Measurements from ENCODE around the gene GJB1. TPM values are rescaled to one million over a fixed set of nuclear protein-coding genes. Genes with fewer than 3 reads are reported as not detected.
A peak's percentile ranks its signal among the peaks of the same experiment; 100 is the strongest.
"Not testable (repeated sequence)": the region's sequence is repeated elsewhere in the genome, so short reads cannot be mapped to it uniquely, and the experiment has no call there.

The GJB1 gene
- polyA plus RNA-seq, 1 experiment, result not detected

DNA sequence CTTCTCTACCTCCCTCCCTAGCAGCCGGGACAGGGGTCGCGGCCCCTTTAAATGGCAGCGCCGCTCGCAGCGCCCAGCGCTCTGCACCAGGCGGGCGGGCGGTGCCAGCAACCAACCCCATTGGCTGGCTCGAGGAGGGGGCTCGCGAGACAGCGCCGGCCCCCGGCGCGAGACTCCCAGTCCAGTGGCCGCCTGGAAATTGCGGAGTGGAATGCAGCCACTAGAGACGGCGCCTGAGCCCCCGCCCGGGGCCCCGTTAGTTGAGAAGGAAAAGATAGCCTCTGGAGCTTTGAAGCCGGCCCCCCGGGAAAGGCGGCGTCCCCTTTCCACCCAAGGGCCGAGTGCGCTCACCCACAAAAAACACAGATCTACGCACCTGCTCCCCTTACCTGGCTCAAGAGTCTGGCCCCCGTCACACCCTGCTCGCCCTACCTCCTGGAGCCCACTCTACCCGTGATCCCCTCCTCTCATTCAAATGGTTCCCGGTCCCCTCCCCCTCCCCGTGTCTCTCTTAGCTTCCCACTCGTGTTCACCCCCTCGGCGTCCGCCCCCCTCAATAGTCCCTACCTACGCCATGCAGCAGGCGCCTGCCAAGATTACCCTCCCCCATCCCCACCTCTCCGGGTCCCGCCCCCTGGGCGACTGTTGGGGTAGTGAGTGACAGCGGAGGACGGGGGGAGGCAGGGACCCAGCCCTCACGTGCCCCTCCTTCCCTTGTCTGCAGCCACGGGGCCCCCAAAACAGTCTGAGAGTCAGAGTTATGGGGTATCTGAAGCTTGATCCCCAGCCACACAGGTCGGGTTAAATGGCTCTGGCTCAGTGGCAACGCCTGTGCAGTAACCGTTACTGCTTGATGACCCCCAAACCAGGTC, 31.3 kb downstream of the GJB1 start, which contains the start of gene ZMYM3:
Gene ZMYM3, minus strand, starts transcription at position 49 of the 872 bp plus-strand sequence. CDS start 885 bp downstream, outside the sequence.
- no peak within 1 kb of the TSS for H3K27ac ChIP-seq (ENCODE audit: low read depth, low read length)
- POLR2A ChIA-PET, result interaction anchor here (0.6 to 1.2 kb wide), 10 partner anchors 29 to 186 kb away, joined by 3 to 8 read pairs (median 5); partner anchors contain the start of genes ITGB1BP2, NONO, SNX12 and TAF1

DNA sequence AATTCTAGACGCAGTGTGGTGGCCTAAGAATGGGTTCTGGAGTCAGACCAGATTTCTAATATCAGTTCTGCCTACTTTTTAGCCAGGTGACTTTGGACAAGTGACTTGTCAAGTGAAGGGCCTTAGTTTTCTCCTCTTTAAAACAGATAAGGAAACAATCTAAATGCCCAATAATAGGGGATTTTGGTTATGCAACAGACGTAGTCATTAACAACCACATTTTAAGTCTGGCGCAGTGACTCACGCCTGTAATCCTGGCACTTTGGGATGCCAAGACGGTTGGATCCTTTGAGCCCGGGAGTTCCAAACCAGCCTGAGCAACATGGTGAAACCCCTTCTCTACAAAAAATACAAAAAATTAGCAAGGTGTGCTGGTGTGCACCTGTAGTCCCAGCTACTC, 33.0 kb downstream of the GJB1 start:
- DNase-seq (ENCODE audit: low read depth, low spot score), result no peak
- Histone ChIP-seq H3K27me3 (ENCODE audit: control insufficient read depth, insufficient read depth, low read length) (no peaks in the 10 kb centered on the region), H3K27ac (ENCODE audit: low read depth, low read length) (no peak overlapping the region), H3K9me3 (ENCODE audit: control insufficient read depth, insufficient read depth, low read length) (no peaks in the 10 kb centered on the region), H3K4me3 (ENCODE audit: low read depth, low read length) (no peak overlapping the region)
- TF ChIP-seq, protein P1, sequence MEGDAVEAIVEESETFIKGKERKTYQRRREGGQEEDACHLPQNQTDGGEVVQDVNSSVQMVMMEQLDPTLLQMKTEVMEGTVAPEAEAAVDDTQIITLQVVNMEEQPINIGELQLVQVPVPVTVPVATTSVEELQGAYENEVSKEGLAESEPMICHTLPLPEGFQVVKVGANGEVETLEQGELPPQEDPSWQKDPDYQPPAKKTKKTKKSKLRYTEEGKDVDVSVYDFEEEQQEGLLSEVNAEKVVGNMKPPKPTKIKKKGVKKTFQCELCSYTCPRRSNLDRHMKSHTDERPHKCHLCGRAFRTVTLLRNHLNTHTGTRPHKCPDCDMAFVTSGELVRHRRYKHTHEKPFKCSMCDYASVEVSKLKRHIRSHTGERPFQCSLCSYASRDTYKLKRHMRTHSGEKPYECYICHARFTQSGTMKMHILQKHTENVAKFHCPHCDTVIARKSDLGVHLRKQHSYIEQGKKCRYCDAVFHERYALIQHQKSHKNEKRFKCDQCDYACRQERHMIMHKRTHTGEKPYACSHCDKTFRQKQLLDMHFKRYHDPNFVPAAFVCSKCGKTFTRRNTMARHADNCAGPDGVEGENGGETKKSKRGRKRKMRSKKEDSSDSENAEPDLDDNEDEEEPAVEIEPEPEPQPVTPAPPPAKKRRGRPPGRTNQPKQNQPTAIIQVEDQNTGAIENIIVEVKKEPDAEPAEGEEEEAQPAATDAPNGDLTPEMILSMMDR (IDR thresholded peaks at IDR 0.05; ENCODE audit: low read depth, low read length), result no peak
- POLR2A ChIA-PET, result no interaction called here
- CTCF ChIA-PET, result no interaction called here

More for the DNA sequence above, 31.3 kb downstream of the GJB1 start, which contains the start of gene ZMYM3:
- H3K4me3 ChIP-seq (ENCODE audit: low read depth, low read length), result peak within 1 kb of the TSS; percentile 76
- CTCF ChIA-PET, result interaction anchor here (0.7 to 1.1 kb wide), 2 partner anchors 15 to 39 kb away, joined by 3 read pairs; no protein-coding TSS in a partner anchor
- TF ChIP-seq, protein P1 (IDR thresholded peaks at IDR 0.05; ENCODE audit: low read depth, low read length), result no peak
- peak; percentile 39 for DNase-seq (ENCODE audit: low read depth, low spot score)
- no peaks in the 10 kb centered on the region for H3K27me3 ChIP-seq (ENCODE audit: control insufficient read depth, insufficient read depth, low read length)
- no peaks in the 10 kb centered on the region for H3K9me3 ChIP-seq (ENCODE audit: control insufficient read depth, insufficient read depth, low read length)

DNA sequence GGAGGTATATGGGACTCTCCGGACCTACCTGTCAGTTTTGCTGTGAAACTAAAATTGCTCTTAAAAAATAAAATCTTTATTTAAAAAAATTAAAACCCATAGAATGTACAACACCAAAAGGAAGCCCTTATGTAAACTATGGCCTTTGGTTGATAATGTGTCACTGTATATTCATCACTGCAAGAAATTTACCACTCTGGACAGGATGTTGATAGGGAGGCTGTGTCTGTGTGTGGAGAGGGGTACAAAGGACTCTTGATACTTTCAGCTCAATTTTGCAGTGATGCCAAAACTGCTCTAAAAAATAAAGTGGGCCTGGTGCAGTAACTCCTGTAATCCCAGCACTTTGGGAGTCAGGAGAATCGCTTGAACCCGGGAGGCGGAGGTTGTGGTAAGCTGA, 33.8 kb downstream of the GJB1 start:
- no peak for DNase-seq (ENCODE audit: low read depth, low spot score)
- TF ChIP-seq, protein P1 (IDR thresholded peaks at IDR 0.05; ENCODE audit: low read depth, low read length), result no peak
- ChIA-PET POLR2A (interaction anchor here (0.6 kb wide), 1 partner anchor 27 kb away, joined by 4 read pairs; the partner anchor contains the start of gene NONO), CTCF (no interaction called here)
- H3K9me3 ChIP-seq (ENCODE audit: control insufficient read depth, insufficient read depth, low read length), result no peaks in the 10 kb centered on the region
- no peak overlapping the region for H3K4me3 ChIP-seq (ENCODE audit: low read depth, low read length)
- H3K27me3 ChIP-seq (ENCODE audit: control insufficient read depth, insufficient read depth, low read length), result no peaks in the 10 kb centered on the region
- no peak overlapping the region for H3K27ac ChIP-seq (ENCODE audit: low read depth, low read length)

DNA sequence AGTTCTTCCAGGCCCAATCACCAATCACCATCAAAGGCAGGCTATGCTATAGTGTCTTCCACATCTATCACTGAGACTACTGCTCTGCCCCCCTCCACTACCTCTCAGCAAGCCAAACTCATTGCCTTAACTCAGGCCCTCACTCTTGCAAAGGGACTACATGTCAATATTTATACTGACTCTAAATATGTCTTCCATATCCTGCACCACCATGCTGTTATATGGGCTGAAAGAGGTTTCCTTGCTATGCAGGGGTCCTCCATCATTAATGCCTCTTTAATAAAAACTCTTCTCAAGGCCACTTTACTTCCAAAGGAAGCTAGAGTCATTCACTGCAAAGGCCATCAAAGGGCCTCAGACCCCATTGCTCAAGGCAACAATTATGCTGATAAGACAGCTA, 45.6 kb downstream of the GJB1 start:
- POLR2A ChIA-PET; H3K27ac ChIP-seq (ENCODE audit: low read depth, low read length); H3K27me3 ChIP-seq (ENCODE audit: control insufficient read depth, insufficient read depth, low read length); DNase-seq (ENCODE audit: low read depth, low spot score); CTCF ChIA-PET; H3K9me3 ChIP-seq (ENCODE audit: control insufficient read depth, insufficient read depth, low read length); H3K4me3 ChIP-seq (ENCODE audit: low read depth, low read length): not testable (repeated sequence)

DNA sequence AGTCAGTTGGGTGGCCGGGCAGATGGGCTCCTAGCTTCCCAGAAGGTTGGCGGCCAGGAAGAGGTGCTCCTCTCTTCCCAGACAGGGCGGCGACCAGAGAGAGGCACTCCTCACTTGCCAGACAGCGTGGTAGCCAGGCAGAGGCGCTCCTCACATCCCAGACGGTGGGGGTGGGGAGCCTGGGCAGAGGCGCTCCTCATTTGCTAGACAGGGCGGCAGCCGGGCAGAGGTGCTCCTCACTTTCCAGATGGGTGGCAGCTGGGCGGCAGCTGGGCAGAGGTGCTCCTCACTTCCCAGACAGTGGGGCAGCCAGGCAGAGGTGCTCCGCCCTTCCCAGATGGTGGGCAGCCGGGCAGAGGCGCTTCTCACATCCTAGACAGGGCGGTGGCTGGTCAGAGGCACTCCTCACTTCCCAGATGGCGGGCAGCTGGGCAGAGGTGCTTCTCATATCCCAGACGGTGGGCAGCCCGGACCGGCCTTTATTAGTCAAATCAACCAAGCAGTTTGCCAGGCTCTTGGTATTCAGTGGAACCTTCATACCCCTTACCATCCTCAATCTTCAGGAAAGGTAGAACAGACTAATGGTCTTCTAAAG, 46.9 kb downstream of the GJB1 start:
- H3K27me3 ChIP-seq (ENCODE audit: control insufficient read depth, insufficient read depth, low read length), result no peaks in the 10 kb centered on the region
- H3K4me3 ChIP-seq (ENCODE audit: low read depth, low read length), result no peak overlapping the region
- DNase-seq (ENCODE audit: low read depth, low spot score), result no peak
- no peak overlapping the region for H3K27ac ChIP-seq (ENCODE audit: low read depth, low read length)
- ChIA-PET CTCF (no interaction called here), POLR2A (no interaction called here)
- TF ChIP-seq, protein P1 (IDR thresholded peaks at IDR 0.05; ENCODE audit: low read depth, low read length), result no peak
- peaks cover 3% of the 10 kb centered on the region; the same call in 1 of the 2 replicates for H3K9me3 ChIP-seq (ENCODE audit: control insufficient read depth, insufficient read depth, low read length)

DNA sequence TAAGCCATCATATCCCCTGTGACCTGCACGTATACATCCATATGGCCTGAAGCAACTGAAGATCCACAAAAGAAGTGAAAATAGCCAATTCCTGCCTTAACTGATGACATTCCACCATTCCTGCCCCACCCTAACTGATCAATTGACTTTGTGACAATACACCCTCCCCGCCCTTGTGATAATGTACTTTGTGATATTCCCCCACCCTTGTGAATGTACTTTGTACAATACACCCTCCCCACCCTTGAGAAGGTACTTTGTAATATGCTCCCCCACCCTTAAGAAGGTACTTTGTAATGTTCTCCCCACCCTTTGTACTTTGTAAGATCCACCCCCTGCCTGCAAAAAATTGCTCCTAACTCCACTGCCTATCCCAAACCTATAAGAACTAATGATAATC, 49.3 kb downstream of the GJB1 start:
- DNase-seq (ENCODE audit: low read depth, low spot score); POLR2A ChIA-PET: not testable (repeated sequence)

More for the DNA sequence above, 49.3 kb downstream of the GJB1 start:
- H3K9me3 ChIP-seq (ENCODE audit: control insufficient read depth, insufficient read depth, low read length); H3K27me3 ChIP-seq (ENCODE audit: control insufficient read depth, insufficient read depth, low read length); H3K27ac ChIP-seq (ENCODE audit: low read depth, low read length); CTCF ChIA-PET; H3K4me3 ChIP-seq (ENCODE audit: low read depth, low read length): not testable (repeated sequence)

All from AG04450 (cell line).